Mesothelial cell of epicardium (in vitro differentiated cells): Measurements from ENCODE around the gene XPC. TPM values are rescaled to one million over a fixed set of nuclear protein-coding genes. Genes with fewer than 3 reads are reported as not detected.

Experiments
- DNase-seq, 2 experiments: peaks; one replicate each; pipeline ENCODE4 v3.0.0; 2021; ENCODE audit warnings: low spot score in 2 of 2; ENCODE audit not compliant: unreplicated experiment in 2 of 2
- H3K27ac Mint-ChIP-seq: 2 replicates; pipeline ENCODE4 v1.8.0; 2021; ENCODE audit warnings: mixed read lengths
- H3K27me3 Mint-ChIP-seq: 2 replicates; pipeline ENCODE4 v1.8.0; 2021; ENCODE audit warnings: low read depth, mixed read lengths
- H3K36me3 Mint-ChIP-seq: 2 replicates; pipeline ENCODE4 v1.8.0; 2021; ENCODE audit warnings: mixed read lengths
- H3K4me1 Mint-ChIP-seq: 2 replicates; pipeline ENCODE4 v1.8.0; 2021; ENCODE audit warnings: mixed read lengths
- H3K4me3 Mint-ChIP-seq: 2 replicates; pipeline ENCODE4 v1.8.0; 2021; ENCODE audit warnings: mild to moderate bottlenecking, moderate library complexity, mixed read lengths
- H3K9me3 Mint-ChIP-seq: 2 replicates; pipeline ENCODE4 v1.8.0; 2021; ENCODE audit warnings: mixed read lengths
- total RNA-seq: library from RNA; stranded (reverse); gene quantifications from 3 replicates; pipeline ENCODE4 v1.2.1, GENCODE V29; 2021
- TF ChIP-seq, protein P1 (sequence below): fragments of 200-600 bp; sonication (generic); IDR thresholded peaks from one replicate; pipeline ENCODE4 v1.5.0; 2021; ENCODE audit warnings: antibody characterized with exemption; ENCODE audit not compliant: unreplicated experiment

Gene XPC
- total RNA-seq, 1 donor from 2014 or later, result 47.8 TPM

- Mint-ChIP-seq H3K9me3 (peaks cover 32% of the 10 kb centered on the region), H3K36me3 (peaks cover 18% of the 10 kb centered on the region), H3K4me1 (peaks cover 32% of the 10 kb centered on the region), H3K4me3 (no peak overlapping the region), H3K27ac (no peak overlapping the region), H3K27me3 (peaks cover 4% of the 10 kb centered on the region)
- TF ChIP-seq, protein P1, sequence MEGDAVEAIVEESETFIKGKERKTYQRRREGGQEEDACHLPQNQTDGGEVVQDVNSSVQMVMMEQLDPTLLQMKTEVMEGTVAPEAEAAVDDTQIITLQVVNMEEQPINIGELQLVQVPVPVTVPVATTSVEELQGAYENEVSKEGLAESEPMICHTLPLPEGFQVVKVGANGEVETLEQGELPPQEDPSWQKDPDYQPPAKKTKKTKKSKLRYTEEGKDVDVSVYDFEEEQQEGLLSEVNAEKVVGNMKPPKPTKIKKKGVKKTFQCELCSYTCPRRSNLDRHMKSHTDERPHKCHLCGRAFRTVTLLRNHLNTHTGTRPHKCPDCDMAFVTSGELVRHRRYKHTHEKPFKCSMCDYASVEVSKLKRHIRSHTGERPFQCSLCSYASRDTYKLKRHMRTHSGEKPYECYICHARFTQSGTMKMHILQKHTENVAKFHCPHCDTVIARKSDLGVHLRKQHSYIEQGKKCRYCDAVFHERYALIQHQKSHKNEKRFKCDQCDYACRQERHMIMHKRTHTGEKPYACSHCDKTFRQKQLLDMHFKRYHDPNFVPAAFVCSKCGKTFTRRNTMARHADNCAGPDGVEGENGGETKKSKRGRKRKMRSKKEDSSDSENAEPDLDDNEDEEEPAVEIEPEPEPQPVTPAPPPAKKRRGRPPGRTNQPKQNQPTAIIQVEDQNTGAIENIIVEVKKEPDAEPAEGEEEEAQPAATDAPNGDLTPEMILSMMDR, result no peak
- no peak for DNase-seq
Measured at GRCh38 chr3:14222900-14223594, 44.6 kb upstream of the XPC start.

DNA sequence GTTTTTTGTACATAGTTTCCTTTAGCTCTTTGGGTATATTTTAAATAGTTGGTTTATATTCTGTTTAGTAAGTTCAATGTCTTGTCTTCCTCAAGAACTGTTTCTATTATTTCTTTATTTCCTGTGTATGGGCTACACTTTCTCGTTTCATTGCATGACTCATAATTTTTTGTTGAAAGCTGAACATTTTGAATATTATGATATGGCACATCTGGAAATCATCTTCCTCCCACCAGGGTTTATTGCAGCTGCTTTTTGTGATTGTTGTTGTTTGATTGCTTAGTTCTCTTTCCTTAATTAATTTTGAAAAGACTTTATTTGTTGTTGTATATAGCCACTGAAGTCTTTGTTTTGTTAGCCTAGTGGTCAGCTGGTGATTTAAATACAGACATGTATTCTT lies 44.1 kb upstream of the XPC start:
- no peak overlapping the region for H3K27ac Mint-ChIP-seq
- peaks cover 26% of the 10 kb centered on the region for H3K4me1 Mint-ChIP-seq
- H3K27me3 Mint-ChIP-seq, result peaks cover 4% of the 10 kb centered on the region
- TF ChIP-seq, protein P1, result no peak
- DNase-seq, result no peak
- H3K4me3 Mint-ChIP-seq, result no peak overlapping the region
- H3K9me3 Mint-ChIP-seq, result peaks cover 32% of the 10 kb centered on the region
- peaks cover 18% of the 10 kb centered on the region for H3K36me3 Mint-ChIP-seq

DNA sequence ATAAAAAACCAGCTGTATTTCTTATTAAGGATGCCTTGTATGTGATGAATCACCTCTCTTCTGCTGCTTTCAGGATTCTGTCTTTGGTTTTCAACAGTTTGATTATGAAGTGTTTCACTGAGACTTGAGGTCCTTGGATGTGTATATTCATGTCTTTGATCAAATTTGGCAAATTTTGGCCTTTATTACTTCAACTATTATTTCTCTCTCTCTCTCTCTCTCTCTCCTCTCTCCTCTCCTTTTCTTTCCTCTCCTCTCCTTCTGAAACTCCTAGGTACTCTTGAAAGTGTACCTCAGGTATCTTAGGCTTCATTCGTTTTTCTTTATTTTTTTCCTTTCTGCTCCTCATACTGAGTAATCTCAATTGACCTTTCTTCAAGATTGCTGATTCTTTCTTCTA lies 43.5 kb upstream of the XPC start:
- TF ChIP-seq, protein P1, result no peak
- Mint-ChIP-seq H3K27ac (no peak overlapping the region), H3K27me3 (peaks cover 4% of the 10 kb centered on the region), H3K36me3 (peaks cover 18% of the 10 kb centered on the region), H3K4me3 (no peak overlapping the region), H3K9me3 (peaks cover 32% of the 10 kb centered on the region), H3K4me1 (peaks cover 22% of the 10 kb centered on the region)
- no peak for DNase-seq

- H3K4me3 Mint-ChIP-seq, result no peak overlapping the region
- no peak overlapping the region for H3K27ac Mint-ChIP-seq
- H3K27me3 Mint-ChIP-seq, result no peaks in the 10 kb centered on the region
- peaks cover 17% of the 10 kb centered on the region for H3K4me1 Mint-ChIP-seq
- peaks cover 32% of the 10 kb centered on the region for H3K9me3 Mint-ChIP-seq
- no peak for DNase-seq
- H3K36me3 Mint-ChIP-seq, result peaks cover 18% of the 10 kb centered on the region
- TF ChIP-seq, protein P1, result no peak
Measured at GRCh38 chr3:14220933-14221332, 42.5 kb upstream of the XPC start.

DNA sequence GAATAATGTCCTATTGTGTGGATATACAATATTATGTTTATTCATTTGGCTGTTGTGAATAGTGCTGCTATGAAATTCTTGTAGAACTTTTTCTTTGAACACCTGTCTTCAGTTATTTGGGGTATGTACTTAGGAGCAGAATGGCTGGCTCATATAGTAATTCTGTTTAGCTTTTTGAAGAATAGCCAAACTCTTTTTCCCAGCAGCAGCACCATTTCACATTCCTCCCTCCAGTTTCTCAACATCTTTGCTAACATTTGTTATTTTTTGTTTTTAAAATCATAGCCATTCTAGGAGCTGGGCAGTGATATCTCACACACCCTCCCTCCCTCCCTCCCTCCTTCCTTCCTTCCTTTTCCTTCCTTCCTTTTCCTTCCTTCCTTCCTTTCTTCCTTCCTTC lies 40.0 kb upstream of the XPC start:
- Mint-ChIP-seq H3K4me1 (no peaks in the 10 kb centered on the region), H3K27me3 (no peaks in the 10 kb centered on the region), H3K4me3 (no peak overlapping the region), H3K27ac (no peak overlapping the region), H3K9me3 (peaks cover 32% of the 10 kb centered on the region), H3K36me3 (peaks cover 18% of the 10 kb centered on the region)
- no peak for DNase-seq
- TF ChIP-seq, protein P1, result no peak
